ENCODE data around the gene POU3F1.

The POU3F1 gene

DNA sequence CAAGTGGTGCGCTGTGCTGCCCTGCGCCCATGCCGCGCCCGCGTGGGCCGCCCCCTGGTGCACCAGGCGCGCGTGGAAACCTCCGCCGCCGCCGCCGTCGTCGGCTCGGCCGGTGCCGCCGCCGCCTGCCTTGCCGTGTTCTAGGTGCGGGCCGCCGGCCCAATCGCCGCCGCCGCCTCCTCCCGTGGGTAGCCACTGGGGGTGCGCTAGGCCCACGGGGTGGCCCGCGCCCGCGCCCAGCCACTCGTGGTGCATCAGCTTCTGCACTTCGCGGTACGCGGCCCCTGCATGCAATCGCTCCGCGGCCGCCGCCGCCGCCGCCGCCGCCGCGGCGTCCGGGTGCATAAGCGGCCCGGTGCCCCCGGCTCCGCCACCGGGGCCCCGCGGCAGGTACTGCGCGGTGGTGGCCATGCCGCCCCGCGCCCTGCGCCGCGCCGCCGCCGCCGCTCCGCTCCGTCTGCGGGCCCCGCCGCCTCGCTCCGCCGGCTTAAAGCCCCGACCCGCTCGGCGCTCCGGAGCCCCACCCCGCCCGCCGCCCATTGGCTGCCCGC lies at the start of gene POU3F1:
Gene POU3F1, minus strand, starts transcription at position 461 of the 551 bp plus-strand sequence. Its CDS starts 50 bp downstream, at position 411.
- no peak for DNase-seq

GRCh38 chr1:38095454-38095931 lies 48.9 kb upstream of the POU3F1 start:
- no peak for DNase-seq

GRCh38 chr1:38094711-38095290 lies 48.2 kb upstream of the POU3F1 start:
- no peak for DNase-seq

DNA sequence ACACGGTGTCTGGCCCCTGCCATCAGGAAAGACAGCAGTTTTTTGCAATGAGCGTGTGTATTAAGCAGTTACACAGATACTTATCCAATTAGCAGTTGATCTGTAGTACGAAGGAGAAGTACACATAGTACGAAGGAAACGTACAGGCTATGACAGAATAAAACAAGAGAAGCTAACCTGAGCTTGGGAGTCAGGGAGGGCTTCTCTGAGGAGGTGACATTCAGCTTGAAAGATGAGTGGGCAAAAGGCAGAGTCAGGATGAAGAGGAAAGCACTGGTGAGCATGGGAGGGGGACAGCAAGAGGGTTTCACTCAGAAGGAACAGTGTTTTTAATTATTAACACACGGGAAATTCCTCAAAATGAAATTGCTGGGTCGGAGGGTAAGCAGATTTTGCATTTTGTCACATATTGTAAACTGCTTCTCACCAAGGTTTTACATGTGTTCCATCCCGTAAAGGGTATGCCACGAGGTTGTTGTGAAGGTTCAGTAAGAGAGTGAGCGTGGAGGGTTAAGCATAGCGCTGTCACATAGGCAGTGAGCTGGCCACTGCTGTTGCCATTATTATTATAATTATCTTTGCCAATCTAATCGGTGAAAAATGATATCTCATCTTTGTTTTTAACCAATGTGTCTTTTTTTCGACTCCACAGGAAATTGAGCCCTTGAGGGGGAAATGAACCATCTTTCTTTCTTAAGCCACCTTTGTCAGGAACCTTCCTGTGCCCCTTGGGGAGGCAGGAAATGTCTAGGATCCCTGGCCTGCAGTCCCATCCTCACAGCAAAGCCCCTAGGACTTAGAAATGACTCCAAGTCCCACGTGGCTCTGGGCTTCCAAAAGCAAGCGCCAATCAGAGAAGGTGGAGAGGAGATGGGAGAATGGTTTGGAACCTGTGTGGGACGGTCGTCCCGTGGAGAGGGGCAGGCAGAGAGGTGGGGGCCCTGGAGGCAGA lies 47.3 kb upstream of the POU3F1 start:
- no peak for DNase-seq

DNA sequence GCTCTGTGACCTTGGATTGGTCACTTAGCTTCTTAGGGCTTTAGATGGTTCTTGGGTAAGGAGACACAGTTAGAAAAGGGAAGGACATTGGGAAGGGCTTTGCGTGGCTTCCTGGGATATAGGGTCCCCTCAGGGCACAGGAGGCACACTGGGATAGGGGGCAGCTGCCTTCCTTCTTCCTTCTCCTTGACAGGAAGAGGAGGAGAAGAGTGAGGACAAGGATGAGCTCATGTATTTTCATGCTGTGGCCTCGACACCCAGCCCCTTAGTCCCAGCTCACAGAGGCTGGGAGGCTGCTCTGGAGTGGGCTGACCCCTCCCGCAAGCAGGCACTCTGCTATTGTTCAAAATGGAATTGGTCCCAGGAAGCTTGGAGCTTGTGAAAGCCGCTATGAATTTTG lies 45.7 kb upstream of the POU3F1 start:
- no peak for DNase-seq

DNA sequence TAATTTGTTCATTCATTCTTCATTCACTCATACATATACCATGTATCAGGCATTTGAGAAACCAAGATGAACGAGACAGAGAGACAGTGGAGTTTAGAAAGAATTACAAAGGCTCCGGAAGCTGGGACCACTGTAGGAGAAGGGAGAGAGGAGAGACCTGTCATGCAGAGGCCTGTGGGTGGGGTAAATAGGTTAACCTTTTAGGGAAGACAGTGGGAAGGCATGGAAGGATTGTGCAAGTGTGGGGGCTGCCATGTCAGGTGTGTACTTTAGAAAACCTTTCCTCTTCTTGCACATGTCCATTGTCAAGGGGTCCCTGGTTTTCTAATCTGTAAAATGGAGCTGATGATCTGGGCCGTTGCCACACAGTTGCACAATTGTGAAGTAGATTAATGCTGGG lies 44.2 kb upstream of the POU3F1 start:
- DNase-seq = no peak

DNA sequence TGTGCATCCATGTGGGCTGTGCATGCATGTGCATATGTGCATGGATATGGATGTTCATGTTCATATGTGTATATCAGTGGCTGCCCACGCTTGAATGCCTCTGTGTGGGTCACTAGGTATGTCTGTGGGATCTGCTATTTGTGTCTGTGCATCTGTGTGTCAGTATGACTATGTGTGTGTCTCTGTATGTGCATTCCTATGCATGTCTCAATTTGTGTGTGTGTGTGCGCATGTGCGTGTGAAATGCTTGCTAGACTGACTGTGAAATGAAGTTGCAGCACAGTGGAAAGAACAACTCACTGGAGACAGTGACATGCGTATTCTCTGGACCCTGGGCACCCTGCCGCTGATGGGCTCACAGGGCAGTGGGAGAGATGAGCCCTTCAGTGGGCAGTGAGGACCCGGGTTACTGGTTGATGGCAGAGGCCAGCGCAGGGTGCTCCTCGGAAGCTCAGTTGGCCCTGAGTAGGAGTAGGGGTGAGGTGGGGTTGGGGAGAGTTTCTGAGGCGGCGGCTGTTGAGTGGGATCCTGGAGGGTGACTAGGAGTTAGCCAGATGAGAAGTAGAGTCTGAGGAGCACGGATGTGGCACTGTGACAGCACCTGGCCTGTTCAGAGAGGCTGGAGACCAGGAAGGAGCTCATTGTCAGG lies 43.2 kb upstream of the POU3F1 start:
- no peak for DNase-seq

DNA sequence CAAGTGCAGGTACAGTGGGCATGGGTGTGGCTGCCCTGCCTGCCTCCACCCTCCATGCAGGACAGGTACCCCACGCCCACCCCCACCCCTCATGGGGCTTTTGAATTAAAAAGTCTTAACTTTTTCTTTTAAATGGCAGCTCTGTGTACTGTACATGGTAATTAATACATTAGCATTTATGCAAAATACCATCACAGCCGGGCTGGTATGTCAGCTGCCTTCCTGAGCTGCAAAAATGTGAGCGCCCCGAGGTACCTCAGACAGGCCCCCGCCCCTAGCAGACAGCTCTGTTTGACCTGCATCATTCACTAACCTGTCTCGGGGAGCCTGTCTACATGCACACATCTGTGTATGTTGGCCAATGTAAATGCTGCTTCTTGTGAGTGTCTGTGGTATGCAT lies 42.2 kb upstream of the POU3F1 start:
- DNase-seq = no peak

- DNase-seq = no peak
These were observed 41.8 kb upstream of the POU3F1 start for GRCh38 chr1:38088366-38088765.

DNA sequence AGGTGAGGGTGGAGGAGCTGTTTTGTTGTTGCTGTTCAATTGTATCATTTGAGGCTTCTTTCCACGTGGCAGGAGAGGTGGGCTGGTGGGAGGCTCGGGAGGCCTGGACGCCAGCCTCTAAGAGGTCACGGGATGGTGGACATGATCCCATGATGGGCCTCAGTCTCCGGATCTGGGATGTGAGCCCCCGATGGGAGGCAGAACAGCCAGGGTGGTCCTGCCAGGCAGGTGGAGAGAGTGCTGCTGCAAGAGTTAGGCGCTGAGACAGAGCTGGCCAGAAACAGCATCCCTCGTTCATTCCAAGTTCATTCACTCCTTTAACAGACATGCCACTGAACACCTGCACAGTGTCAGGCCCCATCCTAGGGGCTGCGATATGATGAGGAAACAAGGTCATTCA lies 41.1 kb upstream of the POU3F1 start:
- no peak for DNase-seq

DNA sequence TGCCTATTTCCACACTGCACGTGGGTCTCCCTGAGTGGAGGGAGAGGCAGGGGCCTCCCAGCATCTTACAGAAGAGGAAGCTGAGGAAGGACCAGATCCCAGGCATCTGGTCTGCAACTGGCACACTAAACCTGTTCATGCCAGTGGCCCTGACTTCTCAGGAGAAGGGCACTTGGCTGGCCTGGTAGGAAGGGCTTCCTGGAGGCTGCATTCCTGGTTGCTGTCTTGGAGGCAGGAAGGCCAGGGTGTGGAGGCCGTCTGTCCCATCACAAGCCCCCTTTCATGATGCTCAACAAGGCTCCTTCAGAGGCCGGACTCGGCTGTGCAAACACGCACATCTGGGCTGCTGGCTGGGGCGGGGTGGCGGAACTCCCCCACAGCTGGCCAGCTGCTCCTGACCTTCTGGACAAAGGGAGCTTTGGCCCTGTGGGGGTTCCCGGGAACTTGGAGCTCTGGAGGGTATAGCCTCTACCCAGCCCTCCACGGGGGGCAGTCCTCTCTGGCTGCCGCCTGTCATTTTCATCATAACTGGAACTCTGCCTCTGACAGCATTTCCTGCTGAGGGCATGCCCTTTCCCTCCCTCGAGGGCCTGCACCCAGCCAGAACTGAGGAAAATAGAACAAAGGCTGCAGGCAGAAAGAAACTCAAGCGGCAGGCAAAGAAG lies 39.2 kb upstream of the POU3F1 start:
- DNase-seq = no peak

DNA sequence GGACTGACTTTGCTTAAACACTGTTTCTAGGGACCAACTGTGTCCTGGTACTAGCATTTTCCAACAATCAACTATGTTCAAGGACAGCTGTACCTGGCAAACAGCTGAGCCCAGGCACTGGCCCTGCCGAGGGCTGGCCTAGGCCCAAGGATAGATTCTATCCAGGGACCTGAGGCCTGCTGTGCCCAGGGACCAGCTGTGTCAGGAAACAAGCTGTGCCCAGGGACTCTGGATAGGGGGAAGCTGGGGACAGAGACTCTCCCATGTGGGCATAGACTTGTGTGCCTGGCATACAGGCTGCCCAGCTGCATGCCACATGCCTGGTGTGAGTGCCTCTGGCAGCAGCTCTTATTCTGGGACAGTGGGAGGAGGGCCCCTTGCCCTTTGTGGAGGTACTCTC lies 38.1 kb upstream of the POU3F1 start:
- DNase-seq = no peak

DNA sequence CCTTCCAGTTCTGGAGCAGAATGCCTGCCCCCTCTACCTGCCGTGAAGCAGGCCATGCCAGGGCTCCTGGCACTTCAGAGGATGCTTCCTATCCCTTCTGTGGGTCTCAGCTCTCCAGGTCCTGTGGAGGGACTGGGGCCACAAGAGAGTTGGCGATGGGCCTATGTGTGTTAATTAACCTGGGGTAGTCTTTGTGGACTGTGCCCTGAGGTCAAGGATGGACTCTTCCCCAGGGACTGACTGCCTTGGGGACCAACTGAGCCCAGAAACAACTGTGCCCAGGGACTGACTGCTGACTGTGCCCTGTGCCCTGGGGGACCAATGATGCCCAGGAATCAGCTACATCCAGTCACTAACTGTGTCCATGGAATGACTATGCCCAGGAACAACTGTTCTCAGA lies 37.5 kb upstream of the POU3F1 start:
- DNase-seq = no peak

DNA sequence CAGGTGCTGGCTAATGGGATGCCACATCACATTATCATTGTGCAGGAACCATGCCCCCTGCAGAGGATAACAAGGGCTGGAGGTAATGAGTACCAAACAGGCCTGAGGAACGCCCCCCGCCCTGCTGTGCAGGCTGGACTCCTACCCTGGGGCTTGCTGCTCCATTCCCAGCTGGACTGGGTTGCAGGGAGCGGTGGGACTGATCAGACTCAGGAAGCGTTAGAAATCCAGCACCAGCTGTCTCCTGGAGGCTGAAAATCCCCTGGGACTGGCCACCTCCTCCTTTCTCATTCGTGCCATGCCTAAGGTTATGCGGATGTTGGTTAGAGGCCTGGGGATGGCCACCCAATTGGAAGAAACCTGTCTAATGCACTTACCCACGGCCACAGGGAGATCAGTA lies 36.9 kb upstream of the POU3F1 start:
- no peak for DNase-seq

DNA sequence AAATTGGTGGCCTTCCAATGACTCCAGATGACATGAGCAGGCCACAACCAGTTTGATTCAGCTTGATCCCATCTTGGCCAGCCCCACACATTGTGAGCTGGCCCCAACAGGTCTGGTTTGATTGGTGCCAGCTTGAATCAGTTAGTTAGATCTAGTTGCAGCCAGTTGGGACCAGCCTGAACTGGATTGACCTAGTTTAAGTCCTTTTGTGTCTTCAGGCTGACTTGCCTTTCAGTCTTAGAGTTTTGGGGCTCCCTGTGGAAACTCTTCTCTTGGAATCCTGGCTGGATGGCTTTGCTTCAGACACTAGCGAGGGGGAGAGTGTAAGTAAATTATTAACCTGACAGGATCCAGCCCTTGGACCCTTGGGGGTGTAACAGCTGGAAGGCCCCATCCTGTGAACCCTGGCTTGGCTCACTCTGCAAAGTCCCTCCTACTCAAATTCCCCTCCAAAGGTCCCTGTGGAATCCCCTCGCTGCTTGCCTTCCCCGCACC lies 36.2 kb upstream of the POU3F1 start:
- DNase-seq = no peak

DNA sequence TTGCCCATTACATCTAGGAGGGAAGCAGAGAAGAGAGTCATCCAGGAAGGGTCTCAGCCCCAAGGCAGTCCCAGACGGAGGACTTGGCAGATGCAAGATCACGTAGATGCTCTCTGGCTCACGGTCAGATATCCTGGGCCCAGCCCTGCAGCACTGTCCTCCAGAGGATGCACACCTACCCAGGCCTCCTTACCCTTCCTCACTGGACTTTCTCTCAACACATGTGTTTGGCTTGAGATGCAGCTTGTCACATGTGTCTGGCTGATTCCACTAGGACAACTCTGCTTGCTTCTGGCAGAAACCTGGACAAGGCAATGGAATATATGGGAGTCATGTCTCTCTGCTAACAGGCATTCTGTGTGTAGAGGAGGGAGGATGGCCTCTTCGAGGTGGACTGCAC lies 32.4 kb upstream of the POU3F1 start:
- no peak for DNase-seq

DNA sequence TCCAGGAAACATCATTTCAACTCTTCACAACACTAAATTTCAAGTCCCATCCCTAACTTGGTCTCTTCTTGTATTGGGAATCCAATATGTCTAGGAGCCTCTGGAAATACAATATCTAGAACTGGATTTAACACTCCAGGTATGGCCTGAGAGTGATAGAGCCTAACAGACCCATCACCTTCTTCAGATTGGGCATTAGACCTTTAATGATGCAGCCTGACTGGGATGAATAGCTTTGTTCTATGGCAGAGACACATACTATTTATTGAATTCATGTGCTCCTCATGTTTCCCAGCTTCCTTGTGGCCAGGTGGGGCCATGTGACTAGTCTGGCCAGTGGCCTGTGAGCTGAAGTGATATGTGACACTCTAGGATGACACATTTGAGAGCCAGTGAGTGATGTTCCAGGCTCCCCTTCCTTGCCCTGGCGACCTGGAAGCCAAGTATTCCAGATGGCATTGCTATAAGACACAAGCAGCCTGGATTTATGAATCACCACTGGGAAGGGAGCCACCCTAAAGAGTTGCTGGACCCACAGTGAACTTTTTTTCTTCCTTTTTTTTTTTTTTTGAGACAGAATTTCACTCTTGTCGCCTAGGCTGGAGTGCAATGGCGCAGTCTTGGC lies 31.0 kb upstream of the POU3F1 start:
- no peak for DNase-seq

- no peak for DNase-seq
These were observed 29.9 kb upstream of the POU3F1 start for GRCh38 chr1:38076455-38076854.

DNA sequence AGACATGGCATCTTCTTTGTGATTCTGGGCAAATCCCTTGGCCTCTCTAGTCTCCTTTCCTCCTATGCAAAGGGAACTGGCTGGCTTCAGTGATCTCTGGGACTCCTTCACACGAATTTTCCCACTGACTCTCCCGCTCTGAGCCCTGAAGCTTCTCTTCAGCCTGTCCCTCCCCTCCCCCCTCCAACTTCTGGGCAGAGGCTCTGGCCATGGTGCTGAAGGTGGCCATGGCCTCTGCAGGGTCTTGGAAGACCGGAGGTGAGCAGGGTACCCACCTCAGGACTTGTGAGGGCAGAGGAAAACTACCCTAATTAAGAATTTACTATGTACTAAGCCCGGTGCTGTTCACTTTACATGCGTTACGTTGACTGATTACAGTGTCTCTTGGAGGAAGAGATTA lies 29.4 kb upstream of the POU3F1 start:
- peak; percentile 57 for DNase-seq

GRCh38 chr1:38075191-38075590 lies 28.6 kb upstream of the POU3F1 start:
- DNase-seq = no peak

- no peak for DNase-seq
These were observed 27.7 kb upstream of the POU3F1 start for GRCh38 chr1:38074302-38074677.
